GM21526 (cell line): Measurements from ENCODE around the gene IRF6.
"Not testable (repeated sequence)": the region's sequence is repeated elsewhere in the genome, so short reads cannot be mapped to it uniquely, and the experiment has no call there.

Experiments
- ATAC-seq: cut with Tn5 transposase; IDR thresholded peaks from one replicate; pipeline ENCODE4 v1.9.1; 2021; ENCODE audit warnings: moderate library complexity; ENCODE audit not compliant: unreplicated experiment, low FRiP score

Gene IRF6

GRCh38 chr1:209823143-209824041 lies 17.4 kb upstream of the IRF6 start:
- ATAC-seq = peak; percentile 42

GRCh38 chr1:209822706-209823105 lies 16.8 kb upstream of the IRF6 start:
- ATAC-seq = no peak

- no peak for ATAC-seq
Measured at GRCh38 chr1:209820986-209821385, 15.0 kb upstream of the IRF6 start.

GRCh38 chr1:209819058-209819457 lies 13.1 kb upstream of the IRF6 start:
- ATAC-seq = no peak

- no peak for ATAC-seq
Measured at GRCh38 chr1:209817691-209818090, 11.7 kb upstream of the IRF6 start.

- ATAC-seq = no peak
Measured at GRCh38 chr1:209816923-209817322, 11.0 kb upstream of the IRF6 start.

GRCh38 chr1:209815931-209816341 lies 10.0 kb upstream of the IRF6 start:
- ATAC-seq = no peak

GRCh38 chr1:209815490-209815889 lies 9.5 kb upstream of the IRF6 start:
- ATAC-seq = no peak

- ATAC-seq = no peak
Measured at GRCh38 chr1:209813902-209814301, 8.0 kb upstream of the IRF6 start.

GRCh38 chr1:209810783-209811182 lies 4.8 kb upstream of the IRF6 start:
- ATAC-seq = no peak

GRCh38 chr1:209809611-209810010 lies 3.7 kb upstream of the IRF6 start:
- ATAC-seq = no peak

- no peak for ATAC-seq
Measured at GRCh38 chr1:209808059-209808581, 2.2 kb upstream of the IRF6 start.

GRCh38 chr1:209807509-209807908 lies 1.6 kb upstream of the IRF6 start:
- no peak for ATAC-seq

- ATAC-seq = no peak
Measured at GRCh38 chr1:209805341-209805781, 581 bp downstream of the IRF6 start.

- no peak for ATAC-seq
Measured at GRCh38 chr1:209803568-209803967, 2.4 kb downstream of the IRF6 start.

GRCh38 chr1:209802780-209803152 lies 3.2 kb downstream of the IRF6 start:
- no peak for ATAC-seq

GRCh38 chr1:209802117-209802779 lies 3.7 kb downstream of the IRF6 start:
- no peak for ATAC-seq

- ATAC-seq = no peak
Measured at GRCh38 chr1:209800984-209801834, 4.7 kb downstream of the IRF6 start.

GRCh38 chr1:209797978-209798639 lies 7.8 kb downstream of the IRF6 start:
- ATAC-seq = no peak

GRCh38 chr1:209793711-209794110 lies 12.2 kb downstream of the IRF6 start:
- not testable (repeated sequence) for ATAC-seq
